IMR-90 (cell line): ENCODE results near the gene IP6K3. TPM values are rescaled to one million over a fixed set of nuclear protein-coding genes. Genes with fewer than 3 reads are reported as not detected.

Experiments
- ATAC-seq: fragments of 200-7000 bp; cut with Tn5 transposase; 2 replicates; pipeline ENCODE4 v1.9.1; 2020; ENCODE audit warnings: low read depth, mild to moderate bottlenecking, moderate library complexity
- BruUV-seq: library from RNA; stranded (reverse); fragments of 400-500 nt; replicated peaks from 2 replicates; lab custom pipeline; 2021; lab: Mats Ljungman, UMichigan
- CTCF ChIA-PET: fragments of 300-600 bp; formaldehyde crosslinking; extraction: SDS; loops from one replicate; lab custom pipeline; 2021; ENCODE audit warnings: antibody characterized with exemption; lab: Yijun Ruan, JAX
- POLR2A ChIA-PET: fragments of 300-600 bp; sonication (Branson Sonifier 250); formaldehyde crosslinking; loops from one replicate; lab custom pipeline; 2022; ENCODE audit warnings: antibody characterized with exemption; ENCODE audit not compliant: unreplicated experiment; lab: Charles Lee
- DNase-seq: peaks from one replicate; pipeline ENCODE4 v3.0.0; 2013
- H2AFZ ChIP-seq: replicated peaks from 2 replicates; pipeline ENCODE3; 2013; ENCODE audit warnings: low read length, mild to moderate bottlenecking; ENCODE audit not compliant: poor library complexity
- H2AK5ac ChIP-seq: 2 replicates; pipeline ENCODE4 v1.6.1; 2013; ENCODE audit warnings: low read depth, low read length, inconsistent platforms
- H2AK9ac ChIP-seq: replicated peaks from 2 replicates; pipeline ENCODE3; 2013; ENCODE audit warnings: mild to moderate bottlenecking, low read depth, low read length, moderate library complexity; ENCODE audit not compliant: poor library complexity
- H2BK120ac ChIP-seq: 2 replicates; pipeline ENCODE4 v1.6.1; 2013; ENCODE audit warnings: low read depth, low read length, inconsistent platforms
- H2BK15ac ChIP-seq: 3 replicates; pipeline ENCODE4 v1.6.1; 2013; ENCODE audit warnings: low read depth, low read length, inconsistent platforms
- H2BK20ac ChIP-seq: 2 replicates; pipeline ENCODE4 v1.6.1; 2013; ENCODE audit warnings: low read depth, mild to moderate bottlenecking, inconsistent platforms, low read length, moderate library complexity
- H2BK5ac ChIP-seq: 2 replicates; pipeline ENCODE4 v1.6.1; 2013; ENCODE audit warnings: mild to moderate bottlenecking, low read depth, low read length, inconsistent platforms; ENCODE audit not compliant: poor library complexity, severe bottlenecking
- H3K14ac ChIP-seq: replicated peaks from 2 replicates; pipeline ENCODE4 v1.6.1; 2013; ENCODE audit warnings: low read depth, low read length, inconsistent platforms
- H3K18ac ChIP-seq: 2 replicates; pipeline ENCODE4 v1.6.1; 2013; ENCODE audit warnings: low read depth, low read length, control low read depth
- H3K23ac ChIP-seq: 2 replicates; pipeline ENCODE4 v1.6.1; 2013; ENCODE audit warnings: low read depth, low read length, inconsistent platforms
- H3K27ac ChIP-seq: 2 replicates; pipeline ENCODE4 v1.5.1; 2013; ENCODE audit warnings: mild to moderate bottlenecking, control low read depth, low read length; ENCODE audit not compliant: insufficient read depth
- H3K27me3 ChIP-seq: 2 replicates; pipeline ENCODE4 v1.6.1; 2013; ENCODE audit warnings: low read length; ENCODE audit not compliant: control insufficient read depth, insufficient read depth
- H3K36me3 ChIP-seq: 2 replicates; pipeline ENCODE4 v1.6.1; 2013; ENCODE audit warnings: low read length, mixed read lengths; ENCODE audit not compliant: control insufficient read depth, insufficient read depth
- H3K4ac ChIP-seq: 2 replicates; pipeline ENCODE4 v1.6.1; 2013; ENCODE audit warnings: low read depth, low read length, inconsistent platforms
- H3K4me1 ChIP-seq: 2 replicates; pipeline ENCODE4 v1.6.1; 2013; ENCODE audit warnings: low read length, mixed read lengths; ENCODE audit not compliant: control insufficient read depth, insufficient read depth
- H3K4me2 ChIP-seq: 2 replicates; pipeline ENCODE4 v1.6.1; 2013; ENCODE audit warnings: low read depth, mild to moderate bottlenecking, control low read depth, low read length, moderate library complexity
- H3K4me3 ChIP-seq: 2 replicates; pipeline ENCODE4 v1.5.1; 2013; ENCODE audit warnings: low read depth, mild to moderate bottlenecking, control low read depth, low read length, moderate library complexity; ENCODE audit not compliant: insufficient read depth
- H3K56ac ChIP-seq: 2 replicates; pipeline ENCODE4 v1.6.1; 2013; ENCODE audit warnings: low read length, inconsistent platforms; ENCODE audit not compliant: insufficient read depth; ENCODE audit errors: extremely low read depth
- H3K79me1 ChIP-seq, 2 experiments: 2 replicates each; pipeline ENCODE4 v1.6.1; 2013; ENCODE audit warnings: low read length in 2 of 2, inconsistent platforms in 1 of 2, low read depth in 1 of 2
- H3K9ac ChIP-seq: 2 replicates; pipeline ENCODE4 v1.6.1; 2013; ENCODE audit warnings: low read depth, low read length, control low read depth
- H3K9me1 ChIP-seq: 2 replicates; pipeline ENCODE4 v1.6.1; 2013; ENCODE audit warnings: low read length, inconsistent platforms; ENCODE audit not compliant: insufficient read depth
- H3K9me3 ChIP-seq: 2 replicates; pipeline ENCODE4 v1.6.1; 2013; ENCODE audit warnings: low read length; ENCODE audit not compliant: control insufficient read depth, insufficient read depth
- H4K20me1 ChIP-seq: 2 replicates; pipeline ENCODE4 v1.6.1; 2013; ENCODE audit warnings: low read length, inconsistent platforms; ENCODE audit not compliant: insufficient read depth
- H4K5ac ChIP-seq: 2 replicates; pipeline ENCODE4 v1.6.1; 2013; ENCODE audit warnings: mild to moderate bottlenecking, low read depth, low read length, control low read depth
- H4K8ac ChIP-seq, 2 experiments: 2 replicates each; pipeline ENCODE4 v1.6.1; 2013; ENCODE audit warnings: low read depth in 2 of 2, low read length in 2 of 2, control low read depth in 1 of 2, inconsistent platforms in 1 of 2
- H4K91ac ChIP-seq: 2 replicates; pipeline ENCODE4 v1.6.1; 2013; ENCODE audit warnings: low read depth, low read length, inconsistent platforms; ENCODE audit not compliant: insufficient read depth
- BHLHE40 ChIP-seq: fragments of 150-350 bp; IDR thresholded peaks from 2 replicates; pipeline ENCODE4 v1.6.1; 2016; ENCODE audit warnings: mild to moderate bottlenecking, low read depth, low read length
- CEBPB ChIP-seq: IDR thresholded peaks from 2 replicates; pipeline ENCODE4 v1.6.1; 2012; ENCODE audit warnings: low read depth, low read length, improper control_type of control experiment
- CHD1 ChIP-seq: IDR thresholded peaks from 2 replicates; pipeline ENCODE4 v1.6.1; 2012; ENCODE audit warnings: low read depth, low read length, improper control_type of control experiment
- FOS ChIP-seq: fragments of 150-350 bp; IDR thresholded peaks from 2 replicates; pipeline ENCODE4 v1.6.1; 2016; ENCODE audit warnings: low read depth, low read length
- MAFK ChIP-seq: IDR thresholded peaks from 2 replicates; pipeline ENCODE4 v1.6.1; 2012; ENCODE audit warnings: low read depth, low read length, improper control_type of control experiment
- MXI1 ChIP-seq: IDR thresholded peaks from 2 replicates; pipeline ENCODE4 v1.6.1; 2012; ENCODE audit warnings: low read depth, mild to moderate bottlenecking, low read length, moderate library complexity, borderline replicate concordance
- POLR2A ChIP-seq: IDR thresholded peaks from 2 replicates; pipeline ENCODE4 v1.6.1; 2012; ENCODE audit warnings: mild to moderate bottlenecking, low read depth, low read length
- RAD21 ChIP-seq: IDR thresholded peaks from 2 replicates; pipeline ENCODE4 v1.6.1; 2012; ENCODE audit warnings: low read length, improper control_type of control experiment
- RFX5 ChIP-seq: IDR thresholded peaks from 2 replicates; pipeline ENCODE4 v1.8.0; 2012; ENCODE audit warnings: low read depth, mild to moderate bottlenecking, low read length, moderate library complexity
- WGBS, 2 experiments: methylation state at CpG; one replicate each; pipeline versions ENCODE4 v1.1.5 to v1.1.7; 2013; ENCODE audit warnings: missing lambda C conversion rate in 2 of 2; ENCODE audit not compliant: insufficient read length in 1 of 2; ENCODE audit errors: extremely low coverage in 2 of 2; 5-methylcytosine and 5-hydroxymethylcytosine counted together
- dilution Hi-C: fragments of 300-500 bp; cut with HindIII; formaldehyde crosslinking; loops from one replicate; pipeline ENCODE4 v1.14.3; 2018; ENCODE audit warnings: low sequenced_read_pairs; ENCODE audit not compliant: unreplicated experiment
- in situ Hi-C: fragments of 300-500 bp; cut with MboI; formaldehyde crosslinking; loops from 3 replicates; pipeline ENCODE4 v1.14.3; 2019; ENCODE audit warnings: low sequenced_read_pairs, inconsistent platforms, mixed read lengths
- intact Hi-C: fragments of 100-400 bp; cut with micrococcal nuclease; formaldehyde crosslinking; loops from 2 replicates; pipeline ENCODE4 v1.10.0; 2022
- polyA plus RNA-seq, 3 experiments: library from polyadenylated mRNA; depleted of rRNA; stranded (reverse); fragments of >200 nt; gene quantifications; 2 replicates each; pipeline ENCODE4 v1.2.3, GENCODE V29; 2012; ENCODE audit warnings: low replicate concordance in 1 of 3
- total RNA-seq: library from RNA; depleted of rRNA; stranded (reverse); fragments of >200 nt; gene quantifications from 2 replicates; pipeline ENCODE4 v1.2.3, GENCODE V29; 2012
- TF ChIP-seq, protein P1 (sequence below): fragments of 150-350 bp; IDR thresholded peaks from 2 replicates; pipeline ENCODE4 v1.6.1; 2016; ENCODE audit warnings: low read depth, mild to moderate bottlenecking, low read length, moderate library complexity, borderline replicate concordance
- TF ChIP-seq, protein P2 (sequence below): conservative IDR thresholded peaks from 2 replicates; pipeline ENCODE4 v1.5.1; 2012; ENCODE audit warnings: mild to moderate bottlenecking, low read depth, low read length, improper control_type of control experiment

Gene IP6K3
- total and polyA plus RNA-seq, 2 of the 4 experiments (the other 2 are of a cell fraction) = 0.18 to 0.51 TPM

DNA sequence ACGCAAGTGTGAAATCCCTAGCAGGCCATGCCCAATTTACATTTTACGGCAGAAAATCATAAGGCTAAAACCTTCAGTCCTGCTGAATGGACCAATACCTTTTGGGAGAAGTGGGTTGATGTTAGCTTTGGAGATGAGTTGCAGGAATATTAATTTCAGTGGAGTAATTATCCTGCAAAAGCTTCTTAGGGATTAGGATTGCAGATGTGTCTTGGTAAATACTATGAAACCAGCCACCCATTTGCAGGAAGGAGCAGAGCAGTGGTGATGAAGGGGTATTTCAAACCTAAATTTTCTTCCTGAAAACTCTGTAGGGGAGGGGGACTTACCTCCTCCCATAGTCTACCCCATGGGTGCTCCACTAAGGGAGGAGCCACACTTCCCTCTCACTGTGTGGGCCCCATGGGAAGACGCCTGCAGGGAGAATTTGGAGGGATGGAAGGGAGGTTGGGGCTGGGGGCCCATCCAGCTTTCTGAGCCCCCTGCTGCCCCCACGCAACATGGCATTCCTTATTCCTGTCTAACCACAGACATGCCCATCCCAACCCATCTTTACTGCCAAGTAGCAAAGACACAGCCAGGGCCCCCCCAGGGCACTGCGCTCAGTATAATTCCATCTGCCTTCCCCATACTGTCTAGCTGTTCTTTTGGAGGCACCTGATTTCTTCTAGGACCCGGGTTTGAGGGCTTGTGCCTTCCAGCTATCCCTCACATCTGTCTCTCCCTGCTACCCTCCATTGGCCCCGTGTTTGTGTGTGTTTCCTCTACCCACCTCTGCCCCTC, 20.6 kb downstream of the IP6K3 start:
- ATAC-seq (no peak), DNase-seq (no peak)
- Histone ChIP-seq H3K56ac (no peak overlapping the region), H2BK15ac (no peak overlapping the region), H3K79me1 (no peaks in the 10 kb centered on the region), H3K23ac (no peak overlapping the region), H3K18ac (no peak overlapping the region), H4K20me1 (no peaks in the 10 kb centered on the region), H4K8ac (no peak overlapping the region), H3K36me3 (no peaks in the 10 kb centered on the region), H3K9me1 (no peaks in the 10 kb centered on the region), H3K4me1 (no peaks in the 10 kb centered on the region), H3K27me3 (peaks cover 38% of the 10 kb centered on the region), H3K27ac (no peak overlapping the region), H2AK9ac (no peak overlapping the region), H3K4ac (no peak overlapping the region), H4K5ac (no peak overlapping the region), H3K14ac (no peak overlapping the region), H2AK5ac (no peak overlapping the region), H2AFZ (no peak overlapping the region), H3K4me2 (no peak overlapping the region), H3K4me3 (no peak overlapping the region), H4K91ac (no peak overlapping the region), H3K9ac (no peak overlapping the region), H2BK5ac (no peak overlapping the region), H2BK120ac (no peak overlapping the region), H2BK20ac (no peak overlapping the region), H3K9me3 (no peaks in the 10 kb centered on the region)
- in situ Hi-C loops = no loop called here
- TF ChIP-seq CHD1 = no peak
- TF ChIP-seq MAFK = no peak
- TF ChIP-seq POLR2A = no peak
- TF ChIP-seq, protein P1, sequence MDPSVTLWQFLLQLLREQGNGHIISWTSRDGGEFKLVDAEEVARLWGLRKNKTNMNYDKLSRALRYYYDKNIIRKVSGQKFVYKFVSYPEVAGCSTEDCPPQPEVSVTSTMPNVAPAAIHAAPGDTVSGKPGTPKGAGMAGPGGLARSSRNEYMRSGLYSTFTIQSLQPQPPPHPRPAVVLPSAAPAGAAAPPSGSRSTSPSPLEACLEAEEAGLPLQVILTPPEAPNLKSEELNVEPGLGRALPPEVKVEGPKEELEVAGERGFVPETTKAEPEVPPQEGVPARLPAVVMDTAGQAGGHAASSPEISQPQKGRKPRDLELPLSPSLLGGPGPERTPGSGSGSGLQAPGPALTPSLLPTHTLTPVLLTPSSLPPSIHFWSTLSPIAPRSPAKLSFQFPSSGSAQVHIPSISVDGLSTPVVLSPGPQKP = no peak
- no peak for TF ChIP-seq BHLHE40
- no peak for TF ChIP-seq FOS
- no peak for TF ChIP-seq MXI1
- TF ChIP-seq RFX5 = no peak
- no peak for TF ChIP-seq RAD21
- TF ChIP-seq, protein P2, sequence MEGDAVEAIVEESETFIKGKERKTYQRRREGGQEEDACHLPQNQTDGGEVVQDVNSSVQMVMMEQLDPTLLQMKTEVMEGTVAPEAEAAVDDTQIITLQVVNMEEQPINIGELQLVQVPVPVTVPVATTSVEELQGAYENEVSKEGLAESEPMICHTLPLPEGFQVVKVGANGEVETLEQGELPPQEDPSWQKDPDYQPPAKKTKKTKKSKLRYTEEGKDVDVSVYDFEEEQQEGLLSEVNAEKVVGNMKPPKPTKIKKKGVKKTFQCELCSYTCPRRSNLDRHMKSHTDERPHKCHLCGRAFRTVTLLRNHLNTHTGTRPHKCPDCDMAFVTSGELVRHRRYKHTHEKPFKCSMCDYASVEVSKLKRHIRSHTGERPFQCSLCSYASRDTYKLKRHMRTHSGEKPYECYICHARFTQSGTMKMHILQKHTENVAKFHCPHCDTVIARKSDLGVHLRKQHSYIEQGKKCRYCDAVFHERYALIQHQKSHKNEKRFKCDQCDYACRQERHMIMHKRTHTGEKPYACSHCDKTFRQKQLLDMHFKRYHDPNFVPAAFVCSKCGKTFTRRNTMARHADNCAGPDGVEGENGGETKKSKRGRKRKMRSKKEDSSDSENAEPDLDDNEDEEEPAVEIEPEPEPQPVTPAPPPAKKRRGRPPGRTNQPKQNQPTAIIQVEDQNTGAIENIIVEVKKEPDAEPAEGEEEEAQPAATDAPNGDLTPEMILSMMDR = no peak
- no peak for TF ChIP-seq CEBPB
- BruUV-seq = no TSS peak
- dilution Hi-C loops = no loop called here
- CTCF ChIA-PET = interaction anchor here (2.8 kb wide), 1 partner anchor 15 kb away, joined by 10 read pairs; the partner anchor contains the start of gene UQCC2
- intact Hi-C loops = no loop called here
- no CpG with 5 or more reads among the region's 7 CpGs for WGBS, 2 experiments
- POLR2A ChIA-PET = no interaction called here
